Smooth muscle cell of trachea (primary cell): Measurements from ENCODE around the gene ZNF211. TPM values are rescaled to one million over a fixed set of nuclear protein-coding genes. Genes with fewer than 3 reads are reported as not detected.

Experiments
- total RNA-seq: library from RNA; depleted of rRNA; stranded (reverse); fragments of >200 nt; gene quantifications from 2 replicates; pipeline ENCODE4 v1.2.1, GENCODE V29; 2014

The ZNF211 gene
- 12.4 and 12.7 TPM in 2 replicates for total RNA-seq

GRCh38 chr19:57632987-57633831, at the start of gene ZNF211:
Gene ZNF211 (plus strand): TSS chr19:57633168. CDS start chr19:57633347, 179 bp downstream.

GRCh38 chr19:57583521-57584416, 49.2 kb upstream of the ZNF211 start, which contains the start of gene ZIK1:
Gene ZIK1 (plus strand): TSS chr19:57584145. CDS start chr19:57584357, 212 bp downstream.

GRCh38 chr19:57599761-57600383, 33.1 kb upstream of the ZNF211 start, which contains the start of gene ZNF530:
Gene ZNF530 (plus strand): TSS chr19:57599885. CDS start chr19:57604346, 4,461 bp downstream.

GRCh38 chr19:57613941-57614743, 18.8 kb upstream of the ZNF211 start, which contains the start of gene ZNF134:
Gene ZNF134 (plus strand): TSS chr19:57614242. CDS start chr19:57619469, 5,227 bp downstream.

GRCh38 chr19:57668635-57669034, 35.7 kb downstream of the ZNF211 start, which contains the start of gene ZSCAN4:
Gene ZSCAN4 (plus strand): TSS chr19:57668935. CDS start chr19:57676146, 7,211 bp downstream.

Other genes with a start within 250 kb of the ZNF211 start
- gene ZNF548, start 243.3 kb upstream of the ZNF211 start, total RNA-seq, result 25.6 and 28.8 TPM in 2 replicates
- gene ZNF17, start 222.0 kb upstream of the ZNF211 start, total RNA-seq, result 14.1 and 16.0 TPM in 2 replicates
- gene ZNF749, start 197.8 kb upstream of the ZNF211 start, total RNA-seq, result 6.5 and 8.9 TPM in 2 replicates
- gene VN1R1, start 176.0 kb upstream of the ZNF211 start, total RNA-seq, result 0.83 and 1.2 TPM in 2 replicates
- 20.0 and 28.7 TPM in 2 replicates for gene ZNF772, start 155.6 kb upstream of the ZNF211 start, total RNA-seq
- gene ZNF419, start 145.4 kb upstream of the ZNF211 start, total RNA-seq, result 13.7 and 19.1 TPM in 2 replicates
- gene ZNF773, start 133.2 kb upstream of the ZNF211 start, total RNA-seq, result 26.2 and 40.7 TPM in 2 replicates
- 5.6 and 6.3 TPM in 2 replicates for gene ZNF549, start 105.8 kb upstream of the ZNF211 start, total RNA-seq
- 7.3 and 10.5 TPM in 2 replicates for gene ZNF550, start 73.3 kb upstream of the ZNF211 start, total RNA-seq
- gene ZNF416, start 54.3 kb upstream of the ZNF211 start, total RNA-seq, result 6.8 and 6.9 TPM in 2 replicates
- gene ZIK1, start 49.0 kb upstream of the ZNF211 start, total RNA-seq, result 7.0 and 8.1 TPM in 2 replicates
- gene ZNF530, start 33.3 kb upstream of the ZNF211 start, total RNA-seq, result 2.0 and 4.2 TPM in 2 replicates
- 21.5 and 28.4 TPM in 2 replicates for gene ZNF134, start 18.9 kb upstream of the ZNF211 start, total RNA-seq
- not detected in 2 replicates for gene ZSCAN4, start 35.8 kb downstream of the ZNF211 start, total RNA-seq
- 6.0 and 8.9 TPM in 2 replicates for gene ZNF551, start 48.8 kb downstream of the ZNF211 start, total RNA-seq
- gene ZNF154, start 76.0 kb downstream of the ZNF211 start, total RNA-seq, result 4.9 and 5.3 TPM in 2 replicates
- gene ZNF671, start 94.5 kb downstream of the ZNF211 start, total RNA-seq, result 13.9 and 15.3 TPM in 2 replicates
- 12.4 and 16.0 TPM in 2 replicates for gene ZNF776, start 113.6 kb downstream of the ZNF211 start, total RNA-seq
- 17.5 and 20.1 TPM in 2 replicates for gene ZNF586, start 136.5 kb downstream of the ZNF211 start, total RNA-seq
- 2.8 and 6.8 TPM in 2 replicates for gene ZNF552, start 181.7 kb downstream of the ZNF211 start, total RNA-seq
- 15.7 and 25.2 TPM in 2 replicates for gene ZNF587B, start 197.1 kb downstream of the ZNF211 start, total RNA-seq
- 22.3 and 35.3 TPM in 2 replicates for gene ZNF587, start 216.7 kb downstream of the ZNF211 start, total RNA-seq